GM21619 (cell line): ENCODE data around the gene ZP2.
"Not testable (repeated sequence)": the region's sequence is repeated elsewhere in the genome, so short reads cannot be mapped to it uniquely, and the experiment has no call there.

Experiments used
- ATAC-seq: cut with Tn5 transposase; IDR thresholded peaks from one replicate; pipeline ENCODE4 v1.9.1; 2021; ENCODE audit not compliant: unreplicated experiment

ZP2 gene

GRCh38 chr16:21211486-21211885, at the start of gene ZP2:
Gene ZP2 (minus strand): TSS chr16:21211574. CDS start chr16:21211547, 27 bp downstream.
- no peak for ATAC-seq

- ATAC-seq, result no peak
Observed at GRCh38 chr16:21257284-21257683, 45.9 kb upstream of the ZP2 start.

- ATAC-seq, result no peak
Observed at GRCh38 chr16:21256636-21257035, 45.3 kb upstream of the ZP2 start.

- ATAC-seq, result no peak
Observed at GRCh38 chr16:21253470-21253869, 42.1 kb upstream of the ZP2 start.

GRCh38 chr16:21250072-21250923, 38.9 kb upstream of the ZP2 start:
- no peak for ATAC-seq

- ATAC-seq, result not testable (repeated sequence)
Observed at GRCh38 chr16:21248179-21248578, 36.8 kb upstream of the ZP2 start.

GRCh38 chr16:21244518-21245215, 33.3 kb upstream of the ZP2 start:
- no peak for ATAC-seq

GRCh38 chr16:21242756-21243155, 31.4 kb upstream of the ZP2 start:
- ATAC-seq, result no peak

- no peak for ATAC-seq
Observed at GRCh38 chr16:21239646-21240045, 28.3 kb upstream of the ZP2 start.

- no peak for ATAC-seq
Observed at GRCh38 chr16:21236831-21237230, 25.5 kb upstream of the ZP2 start.

GRCh38 chr16:21235199-21235585, 23.8 kb upstream of the ZP2 start:
- ATAC-seq, result no peak

- ATAC-seq, result no peak
Observed at GRCh38 chr16:21233521-21234150, 22.3 kb upstream of the ZP2 start, which contains the start of gene ANKS4B. Gene ANKS4B (plus strand): TSS chr16:21233699. CDS start chr16:21233738, 39 bp downstream.

GRCh38 chr16:21233045-21233520, 21.7 kb upstream of the ZP2 start:
- no peak for ATAC-seq

GRCh38 chr16:21228361-21228872, 17.0 kb upstream of the ZP2 start:
- no peak for ATAC-seq

- ATAC-seq, result no peak
Observed at GRCh38 chr16:21227866-21228265, 16.5 kb upstream of the ZP2 start.

- no peak for ATAC-seq
Observed at GRCh38 chr16:21226749-21227148, 15.4 kb upstream of the ZP2 start.

- no peak for ATAC-seq
Observed at GRCh38 chr16:21224800-21225199, 13.4 kb upstream of the ZP2 start.

GRCh38 chr16:21223787-21224186, 12.4 kb upstream of the ZP2 start:
- no peak for ATAC-seq

- ATAC-seq, result no peak
Observed at GRCh38 chr16:21222495-21223337, 11.3 kb upstream of the ZP2 start.

GRCh38 chr16:21219551-21219950, 8.2 kb upstream of the ZP2 start:
- ATAC-seq, result no peak
